Caki2 (cell line): ENCODE results near the gene MOGAT1. TPM values are rescaled to one million over a fixed set of nuclear protein-coding genes. Genes with fewer than 3 reads are reported as not detected.
A peak's percentile ranks its signal among the peaks of the same experiment; 100 is the strongest.
"Not testable (repeated sequence)": the region's sequence is repeated elsewhere in the genome, so short reads cannot be mapped to it uniquely, and the experiment has no call there.

Experiments
- DNase-seq: peaks from one replicate; pipeline ENCODE4 v3.0.0-alpha.2; 2015; ENCODE audit warnings: low read depth
- in situ Hi-C: cut with HindIII; loops from 2 replicates; pipeline ENCODE4 v1.10.0; 2016; ENCODE audit warnings: low sequenced_read_pairs, low pct_unique_long_range_greater_than_20kb, mixed read lengths
- total RNA-seq: library from RNA; depleted of rRNA; stranded (reverse); fragments of >200 nt; shearing (Covaris generic); gene quantifications from 2 replicates; pipeline ENCODE4 v1.2.3, GENCODE V29; 2014; ENCODE audit warnings: low replicate concordance

MOGAT1 gene
- total RNA-seq, 1 experiment from 2014 or later: not detected

DNA sequence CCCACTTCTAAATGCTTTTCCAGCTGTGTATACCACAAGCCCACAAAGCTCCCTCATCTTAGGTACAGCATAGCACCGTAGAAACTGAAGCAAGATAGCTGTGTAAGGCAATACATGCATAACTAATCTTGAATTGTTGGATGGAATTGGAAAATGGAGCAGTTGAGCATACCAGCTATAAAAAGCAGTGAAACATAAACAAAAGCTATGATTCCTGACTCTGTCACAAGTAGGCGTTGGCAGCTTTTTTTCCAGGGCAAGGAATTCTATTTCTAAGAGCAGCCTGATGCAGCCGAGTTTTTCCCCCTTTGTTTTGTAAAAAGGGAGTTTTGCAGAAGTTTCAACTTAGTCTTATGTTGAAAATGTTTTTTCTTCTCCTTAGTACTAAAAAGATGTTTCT is 32.4 kb downstream of the MOGAT1 start:
- no peak for DNase-seq
- in situ Hi-C loops: no loop called here

- in situ Hi-C loops: no loop called here
- no peak for DNase-seq
These were observed 35.2 kb downstream of the MOGAT1 start for GRCh38 chr2:222706616-222707015.

GRCh38 chr2:222707102-222707688 is 35.7 kb downstream of the MOGAT1 start:
- DNase-seq: no peak
- in situ Hi-C loops: no loop called here

- DNase-seq: peak; percentile 50
- in situ Hi-C loops: no loop called here
These were observed 36.3 kb downstream of the MOGAT1 start for GRCh38 chr2:222707689-222708273.

DNA sequence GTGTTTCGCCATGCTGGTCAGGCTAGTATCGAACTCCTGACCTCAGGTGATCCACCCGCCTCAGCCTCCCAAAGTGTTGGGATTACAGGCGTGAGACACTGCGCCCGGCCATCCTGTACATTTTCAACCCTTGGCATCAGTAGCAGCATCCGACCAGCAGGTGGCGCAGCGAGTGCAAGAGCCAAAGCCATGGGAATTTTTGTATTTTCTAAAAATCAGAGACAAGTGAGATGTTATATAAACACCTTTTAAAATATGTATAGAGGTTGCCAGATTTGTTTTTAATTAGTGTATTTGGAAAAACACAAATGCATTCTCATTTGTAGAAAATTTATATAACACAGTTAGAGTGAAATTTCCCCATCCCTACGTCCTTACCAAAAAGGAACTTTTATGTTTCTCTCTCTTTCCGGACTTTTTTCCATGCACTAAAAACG is 36.8 kb downstream of the MOGAT1 start:
- in situ Hi-C loops: no loop called here
- peak; percentile 48 for DNase-seq

- in situ Hi-C loops: no loop called here
- peak; percentile 51 for DNase-seq
These were observed 37.9 kb downstream of the MOGAT1 start for GRCh38 chr2:222709191-222709891.

DNA sequence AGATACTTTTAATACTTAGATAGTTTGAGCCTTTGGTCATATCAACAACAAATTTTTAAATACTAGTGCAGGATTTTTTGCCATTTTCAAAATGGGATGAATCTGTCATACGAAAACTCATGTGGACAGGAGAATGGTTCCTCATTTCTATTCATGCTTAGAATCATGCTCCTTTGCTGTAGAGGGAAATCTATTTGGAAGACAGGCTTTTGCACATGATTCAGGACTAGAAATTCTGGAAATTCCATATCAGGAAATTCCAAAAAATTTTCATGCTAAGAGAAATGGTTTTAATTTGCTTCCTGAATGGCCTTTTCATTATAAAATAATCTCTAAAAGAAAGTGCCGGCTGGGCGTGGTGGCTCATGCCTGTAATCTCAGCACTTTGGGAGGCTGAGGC is 39.3 kb downstream of the MOGAT1 start:
- in situ Hi-C loops: no loop called here
- no peak for DNase-seq

GRCh38 chr2:222711315-222711940 is 40.0 kb downstream of the MOGAT1 start:
- no peak for DNase-seq
- in situ Hi-C loops: no loop called here

GRCh38 chr2:222713002-222713401 is 41.5 kb downstream of the MOGAT1 start:
- in situ Hi-C loops: no loop called here
- no peak for DNase-seq

DNA sequence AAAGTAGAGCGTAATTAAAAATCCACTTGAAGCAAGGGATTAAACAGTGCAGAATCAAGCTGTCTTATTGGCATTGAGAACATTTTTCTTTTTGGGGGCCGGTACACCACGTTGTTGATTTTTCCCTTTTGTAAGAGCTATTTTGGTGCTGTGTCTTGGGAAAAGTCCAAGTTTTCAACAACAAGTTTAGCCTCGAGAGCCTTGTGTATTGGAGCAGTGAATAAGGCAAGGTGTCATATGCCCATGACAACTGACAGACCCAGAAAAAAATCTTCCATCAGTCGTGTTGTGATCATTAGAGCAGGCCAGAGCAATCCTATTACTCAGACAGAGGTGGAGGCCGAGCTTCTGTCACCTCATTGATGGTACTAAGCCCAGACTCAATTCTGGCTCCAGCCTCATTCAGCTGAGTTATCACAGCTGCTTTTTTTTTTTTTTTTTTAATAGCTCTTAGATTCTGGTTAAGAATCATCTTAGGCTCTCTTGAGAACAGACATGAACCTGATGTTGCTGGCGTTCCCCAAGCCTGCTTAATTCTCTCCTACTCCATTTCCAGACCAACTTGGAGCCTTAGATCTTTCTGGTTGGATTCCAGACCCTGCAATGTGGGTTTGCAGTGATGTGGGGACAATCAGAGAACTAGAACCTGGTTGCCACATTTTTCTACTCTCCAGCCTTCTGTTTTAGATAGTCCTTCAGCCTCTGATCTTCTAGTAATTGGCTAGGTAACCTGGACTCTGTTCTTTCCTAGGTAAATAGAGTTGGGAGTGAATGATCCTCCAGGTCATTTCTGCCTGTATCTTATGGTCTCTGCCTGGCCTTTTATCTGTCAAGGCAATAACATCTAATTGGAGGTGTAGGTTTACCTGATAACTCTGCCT is 43.1 kb downstream of the MOGAT1 start:
- in situ Hi-C loops: no loop called here
- no peak for DNase-seq

- in situ Hi-C loops: no loop called here
- no peak for DNase-seq
These were observed 44.3 kb downstream of the MOGAT1 start for GRCh38 chr2:222715742-222716141.

GRCh38 chr2:222719787-222720186 is 48.3 kb downstream of the MOGAT1 start:
- in situ Hi-C loops, DNase-seq: not testable (repeated sequence)

- DNase-seq, in situ Hi-C loops: not testable (repeated sequence)
These were observed 50.1 kb downstream of the MOGAT1 start for GRCh38 chr2:222721597-222721996.

GRCh38 chr2:222722327-222722946 is 51.0 kb downstream of the MOGAT1 start:
- in situ Hi-C loops: no loop called here
- no peak for DNase-seq

DNA sequence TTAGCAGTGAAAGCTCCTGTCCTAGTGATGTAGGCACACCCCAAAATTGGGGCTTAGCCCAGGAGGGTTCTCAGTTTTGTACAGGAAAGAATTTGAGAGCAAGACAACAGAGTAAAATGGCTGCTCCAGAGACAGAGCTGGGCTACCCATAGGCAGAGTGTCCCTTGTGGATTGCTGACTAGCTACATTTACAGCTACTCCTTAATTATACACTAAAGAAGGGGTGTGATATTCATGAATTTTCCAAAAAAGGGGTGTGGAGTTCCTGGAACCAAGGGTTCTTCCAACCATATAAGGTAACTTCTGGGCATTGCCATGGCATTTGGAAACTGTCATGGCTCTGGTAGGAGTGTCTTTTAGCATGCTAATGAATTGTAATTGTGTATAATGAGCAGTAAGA is 52.8 kb downstream of the MOGAT1 start:
- in situ Hi-C loops: no loop called here
- DNase-seq: no peak

- in situ Hi-C loops: no loop called here
- no peak for DNase-seq
These were observed 57.2 kb downstream of the MOGAT1 start for GRCh38 chr2:222728621-222729020.

GRCh38 chr2:222730366-222730999 is 59.0 kb downstream of the MOGAT1 start:
- DNase-seq: no peak
- in situ Hi-C loops: no loop called here
